Middle frontal gyrus (tissue), 1 donor: ENCODE results near the gene PLAC8L1.

Experiments used
- DNase-seq: peaks from one replicate; pipeline ENCODE4 v3.0.0-alpha.2; 2015; ENCODE audit warnings: low spot score; ENCODE audit errors: extremely low spot score

The PLAC8L1 gene

DNA sequence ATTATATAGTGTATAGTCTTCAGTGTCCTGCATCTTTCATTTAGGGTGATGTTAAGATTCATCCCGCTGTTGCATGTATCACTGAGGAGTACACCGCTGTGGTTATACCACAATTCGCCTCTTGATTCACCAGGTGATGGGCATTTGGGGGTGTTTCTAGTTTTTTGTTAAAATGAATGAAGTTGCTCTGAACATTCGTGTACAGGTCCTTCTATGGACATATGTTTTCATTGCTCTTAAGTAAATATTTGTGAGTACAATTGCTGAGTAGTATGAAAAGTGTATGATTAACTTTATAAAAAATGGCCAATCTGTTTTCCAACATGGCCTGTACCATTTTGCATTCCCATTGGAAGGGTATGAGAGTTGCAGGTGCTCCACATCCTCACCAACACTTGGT is 61.7 kb downstream of the PLAC8L1 start:
- DNase-seq = no peak

DNA sequence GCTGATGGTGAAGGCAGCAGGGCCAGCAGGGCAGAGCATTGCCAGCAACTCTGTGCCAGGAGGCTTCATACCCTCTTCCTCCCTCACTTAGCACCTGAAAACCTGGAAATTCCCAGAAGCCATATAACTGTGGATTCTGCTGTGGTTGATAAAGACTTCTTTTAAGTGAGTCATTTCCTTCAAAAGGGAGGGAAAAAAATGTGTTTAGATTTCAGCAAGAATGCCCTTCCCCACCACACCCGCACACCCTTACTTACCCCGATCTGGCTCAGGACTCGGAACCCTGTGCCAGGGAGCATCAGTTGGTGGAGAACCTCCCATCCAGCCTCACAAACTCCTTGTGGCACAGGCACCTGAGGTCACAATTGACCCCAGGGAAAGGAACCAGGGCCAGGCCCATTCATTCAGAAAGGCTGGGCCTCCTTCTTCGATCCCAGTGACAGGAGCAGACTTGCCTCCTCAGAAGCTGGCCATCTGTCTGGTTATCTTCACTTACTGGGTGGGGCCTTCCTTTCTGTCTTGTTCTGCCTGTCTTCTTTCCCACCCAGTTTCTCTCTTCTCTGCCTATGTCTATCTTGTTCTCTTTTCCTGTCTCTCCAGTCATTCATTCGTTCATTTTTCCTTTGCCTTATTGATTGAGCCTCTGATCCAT is 62.6 kb downstream of the PLAC8L1 start:
- no peak for DNase-seq

DNA sequence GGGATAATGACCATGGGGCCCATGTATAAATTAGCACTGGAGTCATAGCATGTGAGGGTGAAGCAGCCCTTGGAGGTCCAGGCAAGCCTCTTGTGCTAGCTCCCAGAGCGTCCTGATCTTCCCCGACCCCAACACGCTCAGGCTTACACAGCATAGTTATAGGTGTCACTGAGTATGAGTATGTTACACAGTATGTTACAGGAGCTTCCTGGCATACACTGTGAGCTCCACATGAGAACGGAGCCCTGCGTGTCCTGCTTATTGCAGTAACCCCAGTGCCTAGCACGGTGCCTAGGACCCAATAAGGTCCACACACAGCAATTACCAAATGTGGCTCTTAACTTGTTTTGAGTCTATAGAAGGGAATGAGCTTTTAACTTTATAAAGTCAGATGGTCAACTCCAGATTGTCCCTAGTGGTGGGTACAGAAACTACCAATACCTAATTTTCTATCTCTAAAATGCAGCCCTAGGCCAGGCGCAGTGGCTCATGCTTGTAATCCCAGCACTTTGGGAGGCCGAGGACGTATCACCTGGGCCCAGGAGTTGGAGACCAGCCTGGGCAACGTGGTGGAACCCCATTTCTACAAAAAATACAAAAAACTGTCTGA is 64.1 kb downstream of the PLAC8L1 start:
- no peak for DNase-seq

DNA sequence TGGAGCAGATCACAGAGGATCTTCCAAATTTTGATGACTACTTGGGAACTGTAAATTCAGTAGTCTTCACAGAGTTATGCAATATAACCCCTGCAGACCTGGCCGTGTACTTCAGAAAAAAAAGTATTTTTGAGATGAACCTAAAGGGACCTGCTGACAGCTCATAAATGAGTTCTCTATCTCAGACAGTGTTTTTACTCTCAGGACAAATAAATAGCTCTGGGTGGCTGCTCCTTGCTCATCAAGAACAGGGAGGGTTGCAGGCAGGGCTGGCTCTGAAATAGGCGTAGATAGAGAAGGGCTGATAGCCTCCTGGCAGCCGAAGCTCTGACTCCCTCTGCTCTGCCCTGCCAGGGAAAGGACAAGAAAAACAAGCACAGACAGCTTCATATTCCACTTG is 64.8 kb downstream of the PLAC8L1 start:
- no peak for DNase-seq

DNA sequence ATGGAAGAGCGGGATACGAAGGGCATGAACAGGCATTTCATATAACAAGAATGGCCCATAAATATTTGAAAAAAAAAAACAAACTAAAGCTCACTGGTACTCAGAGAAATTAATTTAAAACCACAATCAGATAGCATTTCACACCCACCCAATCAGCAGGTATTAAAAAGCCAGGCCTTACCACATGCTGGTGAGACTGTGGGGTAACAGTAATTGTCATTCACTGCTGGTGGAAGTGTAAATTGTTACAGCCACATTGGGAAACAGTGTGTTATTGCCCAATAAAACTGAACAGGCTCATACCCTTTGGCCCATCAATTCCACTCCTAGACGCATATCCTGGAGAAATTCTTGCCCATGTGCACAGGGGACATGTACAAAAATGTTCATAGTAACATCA is 66.0 kb downstream of the PLAC8L1 start:
- DNase-seq = no peak

DNA sequence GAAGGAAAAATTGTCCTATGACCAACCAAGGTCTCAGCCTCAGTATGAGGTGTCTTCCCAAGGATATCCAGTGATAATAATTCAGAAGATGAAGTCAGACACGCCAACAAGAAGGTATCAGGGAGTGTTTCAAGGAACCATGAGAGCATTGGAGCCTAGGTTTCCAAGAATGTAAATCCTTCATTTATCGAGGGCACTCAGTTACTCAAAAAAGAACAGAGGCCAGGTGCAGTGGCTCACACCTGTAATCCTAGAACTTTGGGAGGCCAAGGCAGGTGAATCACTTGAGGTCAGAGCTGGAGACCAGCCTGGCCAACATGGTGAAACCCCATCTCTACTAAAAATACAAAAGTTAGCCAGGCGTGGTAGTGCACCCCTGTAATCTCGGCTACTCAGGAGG is 70.8 kb downstream of the PLAC8L1 start:
- DNase-seq = no peak
